Measurements from ENCODE around the gene EMX1.

The EMX1 gene

GRCh38 chr2:72937356-72937669 is 20.0 kb downstream of the EMX1 start:
- DNase-seq (ENCODE audit: low read depth) = no peak
- H3K4me3 ChIP-seq (replicated peaks; ENCODE audit: low read depth, low read length) = no peak overlapping the region
- TF ChIP-seq CTCF (IDR thresholded peaks at IDR 0.05; ENCODE audit: low read length, missing control alignments) = no peak

- no peak for DNase-seq (ENCODE audit: low read depth)
- no peak for TF ChIP-seq CTCF (IDR thresholded peaks at IDR 0.05; ENCODE audit: low read length, missing control alignments)
Measured at GRCh38 chr2:72938455-72938854, 21.1 kb downstream of the EMX1 start.

GRCh38 chr2:72940361-72940760 is 23.0 kb downstream of the EMX1 start:
- no peak for TF ChIP-seq CTCF (IDR thresholded peaks at IDR 0.05; ENCODE audit: low read length, missing control alignments)

More at GRCh38 chr2:72938455-72938854, 21.1 kb downstream of the EMX1 start:
- H3K4me3 ChIP-seq (replicated peaks; ENCODE audit: low read depth, low read length) = no peak overlapping the region

GRCh38 chr2:72940786-72941185 is 23.5 kb downstream of the EMX1 start:
- H3K4me3 ChIP-seq (replicated peaks; ENCODE audit: low read depth, low read length) = no peak overlapping the region
- peak; percentile 26 for DNase-seq (ENCODE audit: low read depth)
- TF ChIP-seq CTCF (IDR thresholded peaks at IDR 0.05; ENCODE audit: low read length, missing control alignments) = no peak

More at GRCh38 chr2:72940361-72940760, 23.0 kb downstream of the EMX1 start:
- no peak for DNase-seq (ENCODE audit: low read depth)
- no peak overlapping the region for H3K4me3 ChIP-seq (replicated peaks; ENCODE audit: low read depth, low read length)

GRCh38 chr2:72942293-72942692 is 25.0 kb downstream of the EMX1 start:
- no peak for DNase-seq (ENCODE audit: low read depth)
- no peak overlapping the region for H3K4me3 ChIP-seq (replicated peaks; ENCODE audit: low read depth, low read length)
- TF ChIP-seq CTCF (IDR thresholded peaks at IDR 0.05; ENCODE audit: low read length, missing control alignments) = no peak

GRCh38 chr2:72942881-72943418 is 25.6 kb downstream of the EMX1 start:
- DNase-seq (ENCODE audit: low read depth) = no peak
- no peak overlapping the region for H3K4me3 ChIP-seq (replicated peaks; ENCODE audit: low read depth, low read length)
- no peak for TF ChIP-seq CTCF (IDR thresholded peaks at IDR 0.05; ENCODE audit: low read length, missing control alignments)
